Activated CD4-positive, alpha-beta T cell treated with anti-CD3 and anti-CD28 coated beads, Interleukin-2, amount 50 U/mL, for 48 hours (primary cell): ENCODE measurements around the gene ZP1.

Experiments used
- DNase-seq, 2 experiments: peaks; one replicate each; pipeline ENCODE4 v3.0.0-alpha.2; 2020

Gene ZP1

DNA sequence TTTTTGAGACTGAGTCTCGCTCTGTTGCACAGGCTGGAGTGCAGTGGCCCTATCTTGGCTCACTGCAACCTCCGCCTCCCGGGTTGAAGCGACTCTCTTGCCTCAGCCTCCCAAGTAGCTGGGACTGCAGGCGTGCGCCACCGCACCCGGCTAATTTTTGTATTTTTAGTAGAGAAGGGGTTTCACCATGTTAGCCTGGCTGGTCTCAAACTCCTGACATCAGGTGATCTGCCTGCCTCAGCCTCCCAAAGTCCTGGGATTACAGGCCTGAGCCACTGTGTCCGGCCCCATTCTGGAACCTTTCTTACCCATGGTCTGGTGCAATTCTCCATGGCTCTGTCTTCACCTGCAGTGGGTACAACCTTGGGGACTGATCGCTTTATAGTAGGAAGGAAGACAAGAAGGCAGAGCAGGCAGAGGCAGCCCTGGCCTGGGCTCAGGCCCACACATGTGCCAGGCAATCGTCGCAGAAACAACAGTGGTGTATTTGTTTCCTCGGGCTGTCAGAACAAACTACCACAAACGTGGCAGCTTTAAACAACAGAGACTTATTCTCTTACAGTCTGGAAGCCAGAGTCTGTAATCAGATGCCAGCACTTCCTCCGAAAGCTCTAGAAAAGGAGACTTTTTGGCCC is 7.6 kb upstream of the ZP1 start:
- DNase-seq, result no peak

GRCh38 chr11:60860943-60861342 is 6.4 kb upstream of the ZP1 start:
- DNase-seq, result no peak

- no peak for DNase-seq
These were observed 5.2 kb upstream of the ZP1 start for GRCh38 chr11:60862171-60862570.

DNA sequence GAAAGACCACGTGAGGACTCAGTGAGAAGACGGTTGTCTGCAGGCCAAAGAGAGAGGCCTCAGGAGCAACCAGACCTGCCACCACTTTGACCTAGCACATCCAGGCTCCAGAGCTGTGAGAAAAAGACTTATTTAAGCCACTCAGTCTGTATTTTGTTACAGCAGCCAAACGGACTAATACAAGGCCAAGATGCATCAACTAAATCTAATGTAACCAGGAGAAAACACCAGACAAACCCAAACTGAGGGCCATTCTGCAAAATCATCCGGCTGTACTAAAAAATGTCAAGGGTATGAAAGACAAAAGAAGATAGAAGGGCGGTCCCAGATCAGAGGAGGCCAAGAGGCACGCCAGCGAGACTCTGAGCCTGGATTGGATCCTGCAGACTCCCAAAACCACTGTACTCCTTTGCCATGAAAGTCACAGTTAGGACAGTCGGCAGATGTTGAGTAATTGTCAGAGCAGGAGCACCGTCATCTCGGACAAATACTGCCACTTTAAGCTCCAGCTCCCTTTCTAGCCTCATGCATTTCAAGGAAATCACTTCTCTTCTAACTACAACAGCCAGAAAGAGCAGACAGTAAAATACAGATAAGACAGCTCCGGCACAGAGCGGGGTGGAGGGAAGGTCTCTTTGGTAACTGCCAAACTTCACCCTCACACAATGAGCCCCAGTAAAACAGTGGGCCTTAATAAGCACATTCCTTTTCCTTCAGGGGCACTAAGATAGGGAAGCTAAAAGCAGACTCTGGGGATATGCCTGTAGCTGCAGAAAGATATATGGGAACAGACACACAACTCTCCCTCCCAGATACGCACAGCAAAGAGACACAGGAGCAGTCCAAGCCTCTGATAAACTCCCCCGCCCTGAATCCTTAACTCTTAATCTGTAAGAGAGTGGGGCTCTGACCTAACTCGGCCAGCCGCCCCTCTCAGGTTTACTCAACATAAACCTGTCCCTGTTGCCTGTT is 3.5 kb upstream of the ZP1 start:
- no peak for DNase-seq

- no peak for DNase-seq
These were observed 2.4 kb upstream of the ZP1 start for GRCh38 chr11:60864856-60865513.

- no peak for DNase-seq
These were observed 734 bp downstream of the ZP1 start for GRCh38 chr11:60867871-60868681.

DNA sequence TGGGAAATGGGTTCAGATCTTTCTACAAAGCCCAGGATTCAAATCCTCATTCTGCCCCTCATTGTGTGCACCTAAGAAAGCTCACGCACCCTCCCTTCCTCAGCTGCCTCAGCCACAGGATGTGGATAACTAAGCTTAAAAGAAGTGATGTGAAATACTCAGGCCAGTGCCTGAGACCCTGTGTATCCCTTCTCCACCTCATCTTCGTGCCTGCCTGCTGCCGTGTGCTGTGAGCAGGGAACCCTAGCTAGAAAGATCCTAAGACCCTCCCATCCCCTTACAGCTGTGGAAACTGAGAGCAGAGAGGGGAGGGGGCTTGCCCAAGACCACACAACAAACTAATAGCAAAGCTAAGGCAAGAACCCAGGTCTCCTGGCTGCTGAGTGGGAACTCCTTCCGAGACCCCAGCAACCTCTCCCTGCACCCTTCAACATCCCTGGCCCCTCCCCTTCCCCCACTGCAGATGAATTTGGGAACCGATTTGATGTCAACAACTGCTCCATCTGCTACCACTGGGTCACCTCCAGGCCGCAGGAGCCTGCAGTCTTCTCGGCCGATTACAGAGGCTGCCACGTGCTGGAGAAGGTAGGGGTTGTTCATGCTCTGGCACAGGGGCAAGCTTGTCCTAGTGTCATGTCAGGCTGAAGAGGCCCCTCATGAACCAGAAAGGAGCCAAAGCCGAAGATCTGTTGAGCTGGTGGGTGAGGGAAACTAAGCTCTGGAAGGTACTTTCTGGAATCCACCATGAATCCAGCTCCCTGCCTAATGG is 1.5 kb downstream of the ZP1 start:
- no peak for DNase-seq

- DNase-seq, result no peak
These were observed 2.1 kb downstream of the ZP1 start for GRCh38 chr11:60869451-60869825.

GRCh38 chr11:60870276-60870675 is 2.9 kb downstream of the ZP1 start:
- peak in 1 of 2 experiments; percentile 2 for DNase-seq

GRCh38 chr11:60870733-60871377 is 3.5 kb downstream of the ZP1 start:
- no peak for DNase-seq

- peak in 1 of 2 experiments; percentile 3 for DNase-seq
These were observed 4.2 kb downstream of the ZP1 start for GRCh38 chr11:60871378-60872061.

GRCh38 chr11:60872124-60872960 is 5.0 kb downstream of the ZP1 start:
- peak in 1 of 2 experiments; percentile 2 for DNase-seq

- DNase-seq, result peak in 1 of 2 experiments; percentile 2
These were observed 5.7 kb downstream of the ZP1 start for GRCh38 chr11:60872961-60873524.

DNA sequence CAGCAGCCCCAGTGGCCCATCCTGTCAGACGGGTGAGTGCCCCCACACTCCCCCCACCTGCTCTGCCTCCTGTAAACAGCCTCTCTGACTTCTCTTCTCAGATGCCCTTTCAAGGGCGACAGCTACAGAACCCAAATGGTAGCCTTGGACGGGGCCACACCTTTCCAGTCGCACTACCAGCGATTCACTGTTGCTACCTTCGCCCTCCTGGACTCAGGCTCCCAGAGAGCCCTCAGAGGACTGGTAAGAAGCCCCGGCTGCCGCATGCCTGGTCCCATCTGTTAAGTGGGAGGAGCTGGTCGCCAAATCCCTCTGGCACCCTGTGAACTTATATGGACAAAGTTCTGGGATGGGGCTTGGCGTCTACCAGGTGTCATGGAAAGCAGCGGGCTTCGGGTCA is 6.2 kb downstream of the ZP1 start:
- peak in 1 of 2 experiments; percentile 2 for DNase-seq

DNA sequence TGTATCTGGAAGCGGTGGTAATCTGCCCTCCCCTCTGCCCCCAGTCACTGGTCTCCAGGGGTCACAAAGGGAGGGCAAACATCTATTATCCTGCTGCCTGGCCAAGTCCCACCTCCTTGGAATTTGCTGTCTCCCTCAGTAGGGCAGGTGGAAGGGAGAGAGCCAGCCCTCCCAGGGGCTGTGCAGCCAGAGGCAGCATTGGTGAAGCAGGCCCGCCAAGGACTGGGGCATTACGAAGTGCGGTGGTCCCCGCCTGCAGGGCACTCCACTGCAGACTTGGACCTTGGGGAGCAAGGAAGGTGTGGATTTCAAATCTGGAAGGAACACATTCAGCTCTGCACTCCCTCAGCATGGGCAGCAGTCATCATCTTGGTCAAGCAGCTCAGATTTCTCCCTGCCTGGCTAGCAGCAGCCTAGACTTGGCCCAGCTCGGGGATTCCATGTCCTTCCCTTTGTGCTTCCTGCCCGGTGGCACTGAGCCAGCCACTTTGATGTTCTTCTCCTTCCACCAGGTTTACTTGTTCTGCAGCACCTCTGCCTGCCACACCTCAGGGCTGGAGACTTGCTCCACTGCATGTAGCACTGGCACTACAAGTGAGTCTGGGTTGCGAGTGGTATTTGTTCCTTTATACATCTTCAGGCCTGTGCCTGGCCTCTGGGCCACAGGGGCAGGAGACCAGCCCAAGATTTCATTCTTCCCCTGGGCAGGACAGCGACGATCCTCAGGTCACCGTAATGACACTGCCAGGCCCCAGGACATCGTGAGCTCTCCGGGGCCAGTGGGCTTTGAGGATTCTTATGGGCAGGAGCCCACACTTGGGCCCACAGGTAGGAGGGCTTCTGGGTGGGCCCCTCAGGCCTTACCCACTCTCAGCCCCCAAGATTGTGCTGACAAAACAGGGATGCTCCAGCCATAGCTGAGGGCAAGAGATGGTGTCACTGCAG is 7.4 kb downstream of the ZP1 start:
- peak in 1 of 2 experiments; percentile 3 for DNase-seq

DNA sequence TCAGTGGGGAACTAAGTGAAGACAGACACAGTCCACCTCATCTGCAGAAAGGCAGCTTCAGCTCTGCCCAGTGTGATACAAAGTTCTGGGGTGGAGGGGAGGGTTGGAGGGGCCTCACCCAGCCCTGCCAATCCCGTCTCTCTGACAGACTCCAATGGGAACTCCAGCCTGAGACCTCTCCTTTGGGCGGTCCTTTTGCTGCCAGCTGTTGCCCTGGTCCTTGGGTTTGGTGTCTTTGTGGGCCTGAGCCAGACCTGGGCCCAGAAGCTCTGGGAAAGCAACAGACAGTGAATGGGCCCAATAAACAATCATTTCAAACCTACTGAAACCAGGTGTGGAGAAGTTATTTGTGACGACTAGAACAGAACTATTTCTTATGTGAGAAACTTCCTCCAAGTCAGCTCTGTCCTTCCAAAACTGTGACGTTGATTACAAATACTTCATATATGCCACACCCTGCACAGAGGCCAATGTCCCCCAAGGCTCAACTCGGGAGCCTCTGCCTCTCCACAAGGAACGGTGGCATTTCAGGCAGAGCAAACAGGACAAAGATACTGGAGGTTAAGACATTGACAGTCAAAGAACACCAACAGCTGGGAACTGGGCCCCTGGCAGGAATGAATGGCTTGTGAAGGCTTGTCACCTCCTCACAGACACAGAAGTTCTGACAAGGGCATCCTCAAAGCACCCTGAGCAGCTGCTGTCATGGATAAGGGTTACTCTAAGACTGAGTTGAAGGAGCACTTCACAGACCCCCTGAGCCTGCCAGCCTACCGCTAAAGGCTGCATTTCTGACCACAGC is 8.2 kb downstream of the ZP1 start:
- DNase-seq, result no peak

GRCh38 chr11:60876168-60876485 is 8.8 kb downstream of the ZP1 start:
- DNase-seq, result no peak
